MV-4-11 (cell line): Measurements from ENCODE around the gene ONECUT2.
"Not testable (repeated sequence)": the region's sequence is repeated elsewhere in the genome, so short reads cannot be mapped to it uniquely, and the experiment has no call there.

Experiments
- DNase-seq: peaks from one replicate; lab custom pipeline; 2025; lab: John Stamatoyannopoulos, UW

ONECUT2 gene

GRCh38 chr18:57446322-57446721 lies 11.1 kb downstream of the ONECUT2 start:
- no peak for DNase-seq

DNA sequence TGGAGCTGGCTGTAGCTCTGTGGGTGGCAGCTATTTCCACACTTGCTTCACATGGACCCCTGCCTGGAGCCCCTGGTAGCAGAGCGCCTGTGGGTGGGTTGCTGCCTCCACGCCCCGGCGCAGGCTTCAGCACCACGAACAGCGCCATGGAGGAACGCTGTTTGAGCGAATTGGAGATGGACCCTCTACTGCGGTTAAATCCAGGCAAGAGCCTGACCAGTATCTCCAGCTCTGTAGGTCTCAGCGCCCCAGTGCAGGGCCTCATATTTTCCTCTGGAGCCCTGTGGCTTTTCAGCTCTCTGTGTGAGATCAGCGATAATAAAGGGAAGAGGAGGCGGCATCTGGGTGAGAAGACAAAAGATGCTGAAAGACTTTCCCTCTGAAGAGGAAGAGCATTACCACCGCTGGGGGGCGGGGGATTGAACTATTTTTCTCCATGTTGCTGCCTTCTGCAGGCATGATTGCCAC lies 12.0 kb downstream of the ONECUT2 start:
- peak; percentile 72 for DNase-seq

DNA sequence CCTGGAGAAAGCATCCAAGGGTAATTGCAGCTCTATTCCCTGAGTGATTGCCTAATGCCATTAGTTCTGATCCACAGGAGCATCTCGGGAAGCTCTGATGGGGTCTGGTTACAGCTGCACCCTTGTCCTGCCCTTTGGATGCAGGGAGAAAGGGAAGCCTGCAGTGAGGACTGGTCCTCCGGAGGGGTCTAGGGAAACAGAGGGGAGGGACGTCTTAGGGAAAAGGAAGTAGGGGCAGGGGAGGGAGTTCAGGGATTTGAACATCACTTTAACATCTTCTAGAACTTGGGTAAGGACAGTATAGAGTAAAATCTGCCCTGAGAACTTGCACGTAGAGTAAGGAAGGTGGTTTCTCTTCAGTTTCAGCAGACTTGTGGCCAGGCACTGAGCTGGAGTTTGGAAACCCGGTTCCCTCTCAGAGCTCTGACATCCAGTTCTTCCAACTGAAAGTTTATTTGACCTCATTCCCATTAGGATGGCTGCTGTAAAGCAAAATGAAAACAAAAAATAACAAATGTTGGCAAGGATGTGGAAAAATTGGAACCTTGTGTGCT lies 20.5 kb downstream of the ONECUT2 start:
- no peak for DNase-seq

DNA sequence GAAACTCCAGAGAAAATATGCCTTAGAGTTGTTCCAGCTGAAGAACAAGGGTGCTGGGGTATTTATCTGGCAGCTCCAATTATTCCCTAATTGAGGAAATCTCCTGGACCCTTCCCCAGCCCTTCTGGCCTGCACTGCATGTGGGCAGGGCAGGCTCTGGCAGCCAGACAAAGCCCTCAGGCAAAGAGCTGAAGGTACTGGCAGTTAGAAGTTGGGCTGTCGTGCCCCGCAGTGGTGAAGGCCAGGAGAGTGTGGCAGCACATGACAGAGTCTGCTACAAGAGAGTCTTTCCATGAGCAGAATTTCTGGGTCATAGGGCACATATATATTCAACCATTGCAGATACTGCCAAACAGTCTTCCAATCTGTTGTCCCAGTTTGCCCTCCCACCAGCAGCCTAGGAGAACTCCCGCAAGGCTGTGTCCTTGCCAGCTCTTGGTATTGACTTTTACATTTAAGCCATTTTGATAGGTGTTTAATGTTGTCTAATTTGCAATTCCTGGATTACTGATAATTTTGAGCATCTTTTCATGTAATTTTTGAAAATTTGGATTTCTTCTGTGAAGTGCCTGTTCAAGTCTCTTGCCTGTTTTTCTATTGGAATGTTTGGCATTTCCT lies 26.6 kb downstream of the ONECUT2 start:
- DNase-seq: no peak

DNA sequence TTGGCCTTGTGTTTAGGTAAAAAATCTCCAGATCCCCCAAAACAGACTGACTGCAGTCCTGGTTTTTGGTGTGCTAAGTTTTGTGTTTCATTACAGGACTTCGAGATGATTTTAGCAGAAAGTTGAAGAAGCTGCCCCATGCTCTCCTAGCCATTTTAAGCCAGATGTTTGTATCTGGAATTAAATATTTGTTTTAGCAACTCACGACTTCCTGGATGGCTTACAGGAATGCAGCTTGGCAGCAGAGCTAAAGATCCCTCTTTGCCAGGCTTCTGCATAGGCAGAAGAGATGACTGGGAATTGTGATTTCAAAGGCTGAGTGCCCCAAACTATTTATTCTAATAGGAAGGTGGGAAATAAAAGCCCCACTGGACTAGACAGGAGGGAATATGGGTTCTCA lies 31.1 kb downstream of the ONECUT2 start:
- no peak for DNase-seq

DNA sequence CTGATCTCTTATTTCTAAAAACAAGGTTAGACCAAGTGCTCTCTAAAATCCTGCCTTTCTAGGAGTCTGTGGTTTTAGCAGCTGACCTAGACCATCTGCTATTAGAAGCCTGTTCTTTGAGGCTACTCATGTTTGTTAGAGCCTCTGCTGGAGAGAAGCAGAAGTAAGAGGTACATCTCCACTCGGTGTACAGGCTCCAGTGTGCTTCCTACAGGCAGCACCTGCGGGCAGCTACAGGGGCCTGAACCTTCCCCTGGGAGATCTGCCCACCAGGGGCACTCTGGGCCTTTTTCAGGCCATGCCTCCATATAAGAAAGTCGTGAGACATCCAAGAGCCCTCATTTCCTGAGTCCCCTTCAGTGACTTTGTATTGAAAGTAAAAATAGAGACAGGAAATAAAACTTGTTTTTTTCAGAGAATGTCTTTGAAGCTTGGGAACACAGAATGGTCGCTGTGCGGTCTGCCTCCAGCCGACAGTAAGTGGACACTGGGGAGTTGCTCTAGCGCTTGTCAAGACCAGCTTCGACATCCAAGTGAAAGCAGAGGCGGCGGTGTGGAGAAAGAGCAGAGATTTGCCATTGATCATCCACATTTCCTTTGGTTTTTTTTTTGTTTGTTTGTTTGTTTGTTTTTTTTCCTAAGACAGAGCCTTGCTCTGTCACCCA lies 31.7 kb downstream of the ONECUT2 start:
- DNase-seq: peak; percentile 42

DNA sequence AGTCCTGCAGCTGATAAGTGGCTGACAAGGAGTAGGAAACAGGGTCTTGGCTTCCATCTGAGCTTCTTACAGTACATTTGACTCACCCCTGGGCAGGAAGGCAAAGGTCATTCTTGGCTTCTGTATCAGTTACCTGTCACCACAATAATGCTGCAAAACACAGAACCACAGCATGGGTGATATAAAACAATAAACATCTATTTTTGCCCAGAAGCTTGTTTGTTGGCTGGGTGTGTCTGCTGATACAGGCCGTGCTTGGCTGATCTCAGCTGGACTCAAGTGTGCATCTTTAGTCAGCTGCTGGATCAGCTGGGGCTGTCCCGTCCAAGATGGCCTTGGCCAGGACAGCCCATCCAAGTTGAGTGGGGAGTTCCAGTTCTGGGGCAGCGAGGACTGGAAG lies 34.7 kb downstream of the ONECUT2 start:
- DNase-seq: no peak

DNA sequence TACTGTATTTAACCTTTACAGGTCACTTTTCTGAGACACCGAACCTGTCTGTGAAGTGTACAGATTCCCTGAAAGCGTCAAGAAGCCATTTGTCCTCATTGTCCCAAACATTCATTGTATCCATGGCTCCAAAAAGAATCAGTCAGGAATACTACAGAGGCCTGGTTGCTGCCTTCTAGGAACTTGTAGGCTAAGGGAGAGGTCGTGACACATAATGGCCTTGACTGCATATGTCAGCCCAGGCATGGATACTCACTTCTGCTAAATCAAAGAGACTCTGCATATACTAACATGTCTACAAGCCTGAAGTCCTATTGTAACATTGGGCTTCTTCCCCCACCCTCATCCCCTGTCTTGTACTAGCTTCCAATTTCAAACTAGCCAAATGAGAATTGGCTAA lies 40.2 kb downstream of the ONECUT2 start:
- DNase-seq: peak; percentile 30

DNA sequence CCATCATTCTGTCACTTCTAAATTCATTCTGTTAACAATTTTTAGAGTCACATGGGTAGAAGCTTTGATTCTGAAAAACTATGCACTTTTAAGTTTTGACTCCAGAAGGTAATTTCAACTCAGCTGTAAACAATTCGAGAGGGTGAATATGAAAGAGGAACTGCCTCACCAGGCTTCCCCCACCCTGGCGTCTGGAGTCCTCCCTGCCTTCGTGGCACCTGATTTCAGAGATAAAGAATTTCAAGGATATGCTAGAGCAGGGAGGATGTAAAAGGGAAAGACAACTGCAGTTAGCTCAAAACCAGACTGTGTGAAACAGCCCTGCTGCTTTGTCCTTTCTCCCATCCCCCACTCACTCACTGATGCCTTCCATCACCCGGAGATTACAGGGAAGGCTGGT lies 40.7 kb downstream of the ONECUT2 start:
- peak; percentile 56 for DNase-seq

DNA sequence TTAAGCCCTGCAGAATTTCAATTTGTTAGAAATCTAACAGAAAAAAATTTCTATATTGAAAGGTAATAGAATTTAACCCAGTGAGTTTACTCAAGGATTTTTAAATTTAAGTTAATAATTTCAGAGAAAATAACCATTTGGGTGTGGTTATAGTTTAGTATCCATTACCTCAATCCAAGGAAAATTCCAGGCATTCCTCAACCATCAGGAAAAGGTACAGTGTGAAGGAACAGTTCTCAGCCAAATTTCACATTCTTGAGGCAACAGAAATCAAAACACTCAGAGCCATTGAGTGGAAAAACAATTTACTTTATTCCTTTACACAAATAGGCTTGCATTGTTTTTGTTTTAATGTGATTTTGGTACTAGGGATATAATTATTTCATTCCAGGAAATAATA lies 45.6 kb downstream of the ONECUT2 start:
- DNase-seq: no peak

- DNase-seq: no peak
These were observed 62.5 kb downstream of the ONECUT2 start for GRCh38 chr18:57497372-57498294.

GRCh38 chr18:57498682-57499256 lies 63.6 kb downstream of the ONECUT2 start:
- DNase-seq: no peak

DNA sequence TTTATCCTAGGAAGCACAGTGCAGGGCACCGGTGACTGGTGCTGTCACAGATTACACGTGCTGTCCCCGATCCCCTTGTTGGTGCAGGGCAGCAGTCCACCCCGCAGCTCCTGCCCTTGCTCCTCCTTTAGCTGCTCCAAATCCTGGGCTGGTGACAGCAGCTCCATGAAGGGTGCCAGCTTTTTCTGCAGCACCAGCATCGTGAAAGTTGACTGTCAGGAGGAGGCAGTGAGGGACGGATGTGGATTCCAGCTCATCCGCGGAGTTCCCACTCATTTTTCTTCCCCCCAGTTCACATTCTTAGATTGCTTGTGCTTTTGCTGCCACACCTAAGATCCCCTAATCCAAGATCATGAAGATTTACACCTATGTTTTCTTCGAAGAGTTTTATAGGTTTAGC lies 67.5 kb downstream of the ONECUT2 start:
- no peak for DNase-seq

- DNase-seq: no peak
These were observed 70.1 kb downstream of the ONECUT2 start for GRCh38 chr18:57505231-57505630.

DNA sequence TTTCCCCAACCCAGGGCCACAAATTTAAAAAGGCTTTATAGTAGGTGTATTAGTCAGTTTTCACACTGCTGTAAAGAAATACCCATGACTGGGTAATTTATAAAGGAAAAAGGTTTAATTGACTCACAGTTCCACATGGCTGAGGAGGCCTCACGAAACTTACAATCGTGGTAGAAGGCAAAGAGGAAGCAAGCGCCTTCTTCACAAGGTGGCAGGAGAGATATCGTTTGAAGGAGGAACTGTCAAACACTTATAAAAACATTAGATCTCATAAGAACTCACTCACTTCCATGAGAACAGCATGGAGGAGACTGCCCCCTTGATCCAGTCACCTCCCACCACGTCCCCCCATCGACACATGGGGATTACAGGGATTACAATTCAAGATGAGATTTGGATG lies 80.9 kb downstream of the ONECUT2 start:
- peak; percentile 59 for DNase-seq

DNA sequence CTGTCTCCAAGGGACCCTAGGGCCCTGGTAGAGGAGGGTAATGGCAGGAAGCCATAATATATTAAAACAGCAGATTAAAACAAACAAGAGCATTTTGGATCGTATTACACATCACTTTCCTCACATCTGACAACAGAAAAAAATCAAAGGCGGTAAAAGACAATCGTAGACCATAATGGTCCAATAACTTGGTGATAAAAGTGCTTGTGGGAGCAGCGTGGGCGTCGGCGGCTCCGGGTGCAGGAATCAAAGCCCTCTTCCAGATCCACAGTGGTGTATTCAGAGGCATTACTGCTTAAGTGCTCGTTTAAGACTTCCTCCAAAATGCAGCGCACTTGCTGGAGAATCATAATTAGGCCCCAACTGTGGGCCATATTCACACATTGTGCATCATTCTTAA lies 83.4 kb downstream of the ONECUT2 start:
- no peak for DNase-seq

DNA sequence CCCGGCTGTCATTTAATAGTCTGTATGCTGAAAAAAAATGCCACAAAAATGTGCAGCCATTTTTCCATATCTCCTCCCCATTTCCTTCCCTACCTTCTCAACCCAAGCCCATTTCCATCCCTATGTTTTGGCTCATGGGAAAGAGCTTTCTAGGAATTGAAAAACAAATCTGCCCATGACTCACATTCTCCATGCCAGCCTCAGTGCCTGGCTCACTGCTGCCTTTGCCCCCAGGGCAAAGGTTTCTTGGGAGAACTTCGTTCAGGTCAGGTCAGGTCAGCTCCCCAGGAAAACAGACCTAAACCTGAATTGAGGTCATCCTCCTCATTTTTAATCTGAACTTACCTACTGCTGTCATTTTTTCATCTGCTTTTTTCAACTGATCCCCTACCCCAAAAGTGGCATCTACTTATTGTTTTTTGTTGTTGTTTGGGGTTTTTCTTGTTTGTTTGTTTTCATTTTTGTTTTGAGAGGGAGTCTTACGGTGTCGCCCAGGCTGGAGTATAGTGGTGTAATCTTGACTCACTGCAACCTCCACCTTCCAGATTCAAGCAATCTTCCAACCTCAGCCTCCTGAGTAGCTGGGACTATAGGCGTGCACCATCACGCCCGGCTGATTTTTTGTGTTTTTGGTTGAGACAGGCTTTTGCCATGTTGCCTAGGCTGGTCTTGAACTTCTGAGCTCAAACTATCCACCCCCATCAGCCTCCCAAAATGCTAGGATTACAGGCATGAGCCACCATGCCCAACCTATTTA lies 84.7 kb downstream of the ONECUT2 start:
- no peak for DNase-seq

- not testable (repeated sequence) for DNase-seq
These were observed 87.2 kb downstream of the ONECUT2 start for GRCh38 chr18:57522348-57522747.

DNA sequence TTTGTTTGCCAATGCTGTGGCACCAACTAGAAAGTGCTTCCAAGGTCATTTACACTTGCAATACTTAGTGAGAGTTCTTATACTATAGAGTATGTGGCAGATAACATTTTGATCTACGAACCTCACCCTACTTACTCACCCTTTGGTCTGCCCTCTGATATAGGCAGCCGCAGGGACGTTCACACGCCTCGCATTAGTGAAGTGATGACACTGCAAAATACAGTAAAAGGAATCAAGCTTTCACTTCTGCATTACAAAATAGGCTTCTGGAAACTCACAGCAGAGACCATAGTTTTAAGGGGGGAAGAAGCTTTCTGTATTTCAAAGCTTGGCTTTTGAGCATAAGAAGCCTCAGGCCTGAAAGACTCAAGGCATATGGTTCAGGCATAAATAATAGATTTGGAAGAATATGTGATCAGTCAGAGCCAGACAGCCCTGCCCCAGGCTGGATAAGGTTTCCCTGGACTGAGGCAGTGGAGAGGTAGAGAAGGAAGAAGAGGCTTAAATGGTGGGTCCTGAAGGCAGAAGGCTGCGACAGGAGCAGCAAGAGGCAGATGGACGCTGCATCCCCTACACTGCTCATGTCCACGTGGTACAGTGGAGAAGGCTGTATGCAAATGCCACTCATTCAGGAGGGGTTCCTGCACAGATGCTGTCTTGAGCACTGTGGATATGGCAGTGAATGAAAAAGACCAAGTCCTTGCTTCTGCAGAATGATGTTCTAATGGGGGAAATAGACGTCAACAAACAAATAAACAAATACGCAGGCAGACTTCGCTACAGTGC lies 88.2 kb downstream of the ONECUT2 start:
- DNase-seq: peak; percentile 92

- no peak for DNase-seq
These were observed 92.5 kb downstream of the ONECUT2 start for GRCh38 chr18:57527556-57528229.
